ENCODE measurements around the gene KRT15. TPM values are rescaled to one million over a fixed set of nuclear protein-coding genes. Genes with fewer than 3 reads are reported as not detected.

KRT15 gene
- total RNA-seq, 2 experiments from 2014 or later, result not detected

DNA sequence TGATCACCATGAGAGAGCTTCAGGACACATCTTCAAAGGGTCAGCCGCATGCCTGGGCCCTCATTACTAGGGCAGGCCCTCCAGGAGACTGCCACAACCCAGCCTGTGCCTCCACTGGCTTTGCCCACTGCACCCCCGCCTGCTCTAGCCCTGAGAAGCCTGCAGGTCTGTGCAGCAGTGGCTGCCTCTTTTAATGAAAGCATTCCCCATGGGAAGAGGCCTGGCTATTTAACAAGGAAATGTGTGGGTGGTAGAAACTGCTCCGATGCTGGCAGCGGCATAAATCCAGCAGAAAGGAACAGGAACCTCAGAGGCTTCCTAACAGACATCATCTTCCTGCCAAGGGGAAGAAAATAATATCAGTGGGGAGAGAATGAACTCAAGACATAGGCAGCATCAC lies 51.1 kb downstream of the KRT15 start:
- Histone ChIP-seq H3K36me3 (ENCODE audit: insufficient read depth, low read length) (no peaks in the 10 kb centered on the region), H3K4me2 (ENCODE audit: low read length) (no peak overlapping the region), H4K20me1 (ENCODE audit: insufficient read depth, low read length) (no peaks in the 10 kb centered on the region), H3K9me3 (ENCODE audit: low read length) (no peaks in the 10 kb centered on the region), H3K79me2 (ENCODE audit: insufficient read depth, low read depth, low read length) (no peaks in the 10 kb centered on the region), H3K9me2 (ENCODE audit: insufficient read depth, low read length) (no peaks in the 10 kb centered on the region), H3K4me3 (ENCODE audit: low read depth, low read length, poor library complexity, severe bottlenecking) (no peak overlapping the region), H3K4me1 (ENCODE audit: insufficient read depth, low read length, poor library complexity, severe bottlenecking) (no peaks in the 10 kb centered on the region), H2AFZ (ENCODE audit: low read length) (no peak overlapping the region), H3K27ac (ENCODE audit: low read depth, low read length, poor library complexity, severe bottlenecking) (no peak overlapping the region)
- ChIA-PET POLR2A (interaction anchor here (0.6 kb wide), 1 partner anchor 576 kb away, joined by 3 read pairs; no protein-coding TSS in a partner anchor), CTCF (ENCODE audit: unreplicated experiment) (no interaction called here)
- BruUV-seq (replicated peaks), result no TSS peak
- DNase-seq (ENCODE audit: low spot score), result no peak
- TF ChIP-seq EZH2phosphoT487 (IDR thresholded peaks at IDR 0.05; ENCODE audit: borderline replicate concordance, low read depth, low read length) (no peak), CTCF (conservative IDR thresholded peaks at IDR 0.05; ENCODE audit: low read length) (no peak)
- intact Hi-C loops (cut with micrococcal nuclease; ENCODE audit: unreplicated experiment), result no loop called here

DNA sequence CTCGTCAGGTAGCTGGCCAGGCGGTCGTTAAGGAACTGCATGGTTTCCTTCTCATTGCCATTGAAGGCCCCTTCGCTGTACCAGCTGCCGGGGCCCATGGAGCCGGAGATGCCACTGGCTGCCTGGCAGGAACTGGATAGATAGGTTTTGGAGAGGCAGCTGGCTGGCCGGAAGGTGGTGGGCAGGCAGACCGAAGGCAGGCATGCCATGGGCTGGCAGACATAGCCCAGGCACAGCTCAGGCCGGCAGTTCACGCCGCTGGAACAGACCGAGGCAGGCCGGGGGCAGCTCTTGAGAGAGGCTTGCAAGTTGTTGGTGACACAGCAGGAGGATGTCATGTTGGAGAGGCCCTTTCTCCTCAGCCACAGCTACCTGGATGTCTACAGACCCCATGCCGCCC lies 51.7 kb downstream of the KRT15 start, which contains the start of gene KRT32:
Gene KRT32 (minus strand): TSS at position 399 of the 400 bp plus-strand sequence. CDS start 61 bp downstream, at position 338.
- CTCF ChIA-PET (ENCODE audit: unreplicated experiment), result no interaction called here
- H3K27ac ChIP-seq (ENCODE audit: low read depth, low read length, poor library complexity, severe bottlenecking), result no peak within 1 kb of the TSS
- no peaks in the 10 kb centered on the region for H3K9me3 ChIP-seq (ENCODE audit: low read length)
- no TSS peak for BruUV-seq (replicated peaks)
- intact Hi-C loops (cut with micrococcal nuclease; ENCODE audit: unreplicated experiment), result no loop called here
- no peaks in the 10 kb centered on the region for H3K9me2 ChIP-seq (ENCODE audit: insufficient read depth, low read length)
- no peak within 1 kb of the TSS for H2AFZ ChIP-seq (ENCODE audit: low read length)
- no peak within 1 kb of the TSS for H3K4me3 ChIP-seq (ENCODE audit: low read depth, low read length, poor library complexity, severe bottlenecking)
- H3K4me1 ChIP-seq (ENCODE audit: insufficient read depth, low read length, poor library complexity, severe bottlenecking), result no peaks in the 10 kb centered on the region
- H3K36me3 ChIP-seq (ENCODE audit: insufficient read depth, low read length), result no peaks in the 10 kb centered on the region
- no peaks in the 10 kb centered on the region for H4K20me1 ChIP-seq (ENCODE audit: insufficient read depth, low read length)
- POLR2A ChIA-PET, result no interaction called here
- no peak within 1 kb of the TSS for H3K4me2 ChIP-seq (ENCODE audit: low read length)
- no peaks in the 10 kb centered on the region for H3K79me2 ChIP-seq (ENCODE audit: insufficient read depth, low read depth, low read length)
- DNase-seq (ENCODE audit: low spot score), result no peak
- TF ChIP-seq CTCF (conservative IDR thresholded peaks at IDR 0.05; ENCODE audit: low read length), result no peak
- TF ChIP-seq EZH2phosphoT487 (IDR thresholded peaks at IDR 0.05; ENCODE audit: borderline replicate concordance, low read depth, low read length), result no peak

- H3K36me3 ChIP-seq (ENCODE audit: insufficient read depth, low read length), result no peaks in the 10 kb centered on the region
- H4K20me1 ChIP-seq (ENCODE audit: insufficient read depth, low read length), result no peaks in the 10 kb centered on the region
- BruUV-seq (replicated peaks), result no TSS peak
- no peaks in the 10 kb centered on the region for H3K9me2 ChIP-seq (ENCODE audit: insufficient read depth, low read length)
- no peaks in the 10 kb centered on the region for H3K4me1 ChIP-seq (ENCODE audit: insufficient read depth, low read length, poor library complexity, severe bottlenecking)
- DNase-seq (ENCODE audit: low spot score), result no peak
- intact Hi-C loops (cut with micrococcal nuclease; ENCODE audit: unreplicated experiment), result no loop called here
- TF ChIP-seq CTCF (conservative IDR thresholded peaks at IDR 0.05; ENCODE audit: low read length) (no peak), EZH2phosphoT487 (IDR thresholded peaks at IDR 0.05; ENCODE audit: borderline replicate concordance, low read depth, low read length) (no peak)
- no peak overlapping the region for H3K4me2 ChIP-seq (ENCODE audit: low read length)
- CTCF ChIA-PET (ENCODE audit: unreplicated experiment), result no interaction called here
- H3K4me3 ChIP-seq (ENCODE audit: low read depth, low read length, poor library complexity, severe bottlenecking), result no peak overlapping the region
- no peak overlapping the region for H3K27ac ChIP-seq (ENCODE audit: low read depth, low read length, poor library complexity, severe bottlenecking)
- H2AFZ ChIP-seq (ENCODE audit: low read length), result no peak overlapping the region
- no peaks in the 10 kb centered on the region for H3K9me3 ChIP-seq (ENCODE audit: low read length)
- POLR2A ChIA-PET, result no interaction called here
- no peaks in the 10 kb centered on the region for H3K79me2 ChIP-seq (ENCODE audit: insufficient read depth, low read depth, low read length)
Measured at GRCh38 chr17:41464682-41465081, 54.0 kb downstream of the KRT15 start.

Data from OCI-LY7 (cell line).